Measurements from ENCODE around the gene MLLT3. TPM values are rescaled to one million over a fixed set of nuclear protein-coding genes. Genes with fewer than 3 reads are reported as not detected.

The MLLT3 gene
- total and polyA plus RNA-seq, 10 donors, result 2.8 to 15.2 (median 10.6) TPM

GRCh38 chr9:20512106-20512505 lies 110.2 kb downstream of the MLLT3 start:
- Histone ChIP-seq H3K27me3 (replicated peaks in 1 of 7) (no peaks in the 10 kb centered on the region), H3K4me1 (peaks cover 0 to 17% (median 8%) of the 10 kb centered on the region in 6 donors), H3K27ac (no peak overlapping the region), H3K9me3 (no peaks in the 10 kb centered on the region), H3K36me3 (no peaks in the 10 kb centered on the region), H3K4me3 (no peak overlapping the region)
- intact Hi-C loops (cut with DNase I; ENCODE audit: low total_unique reads), result no loop called here
- TF ChIP-seq POLR2A (IDR thresholded peaks at IDR 0.05), result no peak
- TF ChIP-seq POLR2AphosphoS5 (IDR thresholded peaks at IDR 0.05), result no peak
- TF ChIP-seq CTCF (IDR thresholded peaks at IDR 0.05 in 8 of 11, conservative IDR thresholded peaks at IDR 0.05 in 3 of 11), result no peak
- no peak for DNase-seq
- 72 to 81% (median 77%) methylated on average over 2 of the region's 2 CpGs for WGBS, 5 donors

- 89 to 100% (median 97%) methylated on average over 1 of the region's 1 CpG for WGBS, 5 donors
- no peaks in the 10 kb centered on the region for H3K36me3 ChIP-seq
- TF ChIP-seq POLR2A (IDR thresholded peaks at IDR 0.05) (no peak), POLR2AphosphoS5 (IDR thresholded peaks at IDR 0.05) (no peak), CTCF (IDR thresholded peaks at IDR 0.05 in 8 of 11, conservative IDR thresholded peaks at IDR 0.05 in 3 of 11) (no peak)
- no peak overlapping the region for H3K4me3 ChIP-seq
- intact Hi-C loops (cut with DNase I; ENCODE audit: low total_unique reads), result no loop called here
- DNase-seq, result no peak
- peaks cover 0 to 20% (median 10%) of the 10 kb centered on the region in 6 donors for H3K4me1 ChIP-seq
- H3K27me3 ChIP-seq (replicated peaks in 1 of 7), result no peaks in the 10 kb centered on the region
- H3K9me3 ChIP-seq, result no peaks in the 10 kb centered on the region
- H3K27ac ChIP-seq, result no peak overlapping the region
These were observed 110.6 kb downstream of the MLLT3 start for GRCh38 chr9:20511686-20512085.

- no peaks in the 10 kb centered on the region for H3K36me3 ChIP-seq
- DNase-seq, result no peak
- H3K27me3 ChIP-seq (replicated peaks in 1 of 7), result no peaks in the 10 kb centered on the region
- TF ChIP-seq POLR2A (IDR thresholded peaks at IDR 0.05) (no peak), POLR2AphosphoS5 (IDR thresholded peaks at IDR 0.05) (no peak), CTCF (IDR thresholded peaks at IDR 0.05 in 8 of 11, conservative IDR thresholded peaks at IDR 0.05 in 3 of 11) (no peak)
- H3K4me3 ChIP-seq, result no peak overlapping the region
- WGBS, 5 donors, result 84 to 94% (median 91%) methylated on average over 3 of the region's 3 CpGs
- H3K4me1 ChIP-seq, result peaks cover 0 to 25% (median 10%) of the 10 kb centered on the region in 6 donors
- H3K9me3 ChIP-seq, result no peaks in the 10 kb centered on the region
- no peak overlapping the region for H3K27ac ChIP-seq
- intact Hi-C loops (cut with DNase I; ENCODE audit: low total_unique reads), result no loop called here
These were observed 112.8 kb downstream of the MLLT3 start for GRCh38 chr9:20509466-20509865.

- WGBS, 5 donors, result 52 to 62% (median 58%) methylated on average over 2 of the region's 2 CpGs
- no peaks in the 10 kb centered on the region for H3K36me3 ChIP-seq
- intact Hi-C loops (cut with DNase I; ENCODE audit: low total_unique reads), result no loop called here
- H3K27me3 ChIP-seq (replicated peaks in 1 of 7), result no peaks in the 10 kb centered on the region
- no peak for DNase-seq
- no peaks in the 10 kb centered on the region for H3K9me3 ChIP-seq
- TF ChIP-seq POLR2AphosphoS5 (IDR thresholded peaks at IDR 0.05) (no peak), POLR2A (IDR thresholded peaks at IDR 0.05) (no peak), CTCF (IDR thresholded peaks at IDR 0.05 in 8 of 11, conservative IDR thresholded peaks at IDR 0.05 in 3 of 11) (no peak)
- no peak overlapping the region for H3K27ac ChIP-seq
- peaks cover 0 to 25% (median 10%) of the 10 kb centered on the region in 6 donors for H3K4me1 ChIP-seq
- no peak overlapping the region for H3K4me3 ChIP-seq
These were observed 114.1 kb downstream of the MLLT3 start for GRCh38 chr9:20508242-20508641.

Measured in spleen (tissue), 11 donors.